Measurements from ENCODE around the gene TUFT1.

The TUFT1 gene

DNA sequence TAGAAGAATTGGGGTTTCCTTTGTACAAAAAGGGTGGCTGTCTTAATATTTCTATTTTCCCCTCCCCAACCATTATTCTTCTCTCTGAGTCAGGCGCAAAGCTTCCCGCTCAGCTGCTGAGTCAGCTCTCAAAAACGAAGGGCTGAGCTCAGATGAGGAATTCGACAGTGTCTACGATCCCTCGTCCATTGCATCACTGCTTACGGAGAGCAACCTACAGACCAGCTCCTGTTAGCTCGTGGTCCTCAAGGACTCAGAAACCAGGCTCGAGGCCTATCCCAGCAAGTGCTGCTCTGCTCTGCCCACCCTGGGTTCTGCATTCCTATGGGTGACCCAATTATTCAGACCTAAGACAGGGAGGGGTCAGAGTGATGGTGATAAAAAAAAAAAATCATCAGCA is 3.0 kb upstream of the TUFT1 start:
- Histone ChIP-seq H3K36me3 (ENCODE audit: control insufficient read depth in 2 of 2, insufficient read depth in 1 of 2, low read length in 2 of 2) (peaks cover 0 to 47% of the 10 kb centered on the region in 2 experiments; a peak in 1 of 3 replicates), H3K4me1 (ENCODE audit: control insufficient read depth, insufficient read depth, low read length) (peaks cover 7% of the 10 kb centered on the region; the same call in 1 of the 2 replicates), H3K4me3 (ENCODE audit: low read depth, low read length) (no peak overlapping the region), H3K27ac (ENCODE audit: extremely low read depth, low read depth, low read length) (no peak overlapping the region), H3K9me3 (ENCODE audit: control insufficient read depth, insufficient read depth, low read depth, low read length) (no peaks in the 10 kb centered on the region)
- CTCF ChIA-PET: interaction anchor here (0.5 to 1.4 kb wide), 6 partner anchors 21 to 466 kb away, joined by 3 to 8 read pairs (median 4); no protein-coding TSS in a partner anchor
- TF ChIP-seq OSR2 (tag by site-specific recombination; IDR thresholded peaks at IDR 0.05) (no peak), ZNF174 (tag by site-specific recombination; IDR thresholded peaks at IDR 0.05) (no peak), ZNF626 (tag by site-specific recombination; IDR thresholded peaks at IDR 0.05) (no peak), ZNF473 (tag by site-specific recombination; IDR thresholded peaks at IDR 0.05) (no peak)
- POLR2A ChIA-PET: interaction anchor here (1.1 kb wide), 1 partner anchor 26 kb away, joined by 4 read pairs; the partner anchor contains the start of gene CGN

DNA sequence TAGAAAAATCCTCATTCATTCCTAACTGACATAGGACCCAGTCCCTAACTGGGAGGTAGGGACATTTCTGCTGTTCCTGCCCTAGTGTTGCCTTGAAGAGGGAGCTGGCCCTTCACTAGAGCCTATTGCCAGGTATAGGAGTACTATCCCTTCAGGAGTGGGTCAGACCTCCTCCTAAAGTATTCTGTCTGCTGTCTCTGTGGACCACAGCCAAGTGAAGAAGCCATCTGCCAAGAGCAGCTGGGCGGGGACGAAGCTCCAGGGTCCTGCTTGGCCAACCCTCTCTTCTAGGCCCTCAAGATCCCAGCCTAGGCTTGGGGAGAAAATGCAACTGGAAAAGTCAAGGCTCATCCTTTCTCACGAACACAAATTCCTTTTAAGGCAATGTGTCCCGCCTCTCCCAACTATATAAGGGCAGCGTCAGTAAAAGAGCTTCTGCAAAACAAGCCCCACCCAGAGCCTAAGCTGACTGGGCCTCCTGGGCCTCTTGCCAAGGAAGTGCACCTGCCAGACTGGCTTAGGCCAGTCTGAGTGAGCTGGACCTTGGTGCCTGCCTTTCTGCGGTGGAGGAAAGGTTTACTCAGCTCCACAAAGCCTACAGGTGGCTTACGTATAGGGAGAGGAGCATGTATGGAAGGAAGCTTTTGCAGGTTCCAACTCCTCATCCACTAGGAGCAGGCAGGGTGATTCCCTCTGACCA is 638 bp upstream of the TUFT1 start:
- Histone ChIP-seq H3K4me3 (ENCODE audit: low read depth, low read length) (peak overlapping the region; percentile 84), H3K4me1 (ENCODE audit: control insufficient read depth, insufficient read depth, low read length) (peaks cover 12% of the 10 kb centered on the region; the same call in 1 of the 2 replicates), H3K27ac (ENCODE audit: extremely low read depth, low read depth, low read length) (peak overlapping the region; percentile 74), H3K36me3 (ENCODE audit: control insufficient read depth in 2 of 2, insufficient read depth in 1 of 2, low read length in 2 of 2) (peaks cover 0 to 36% of the 10 kb centered on the region in 2 experiments; a peak in 1 of 3 replicates), H3K9me3 (ENCODE audit: control insufficient read depth, insufficient read depth, low read depth, low read length) (no peaks in the 10 kb centered on the region)
- ChIA-PET POLR2A (interaction anchor here (0.5 to 3.0 kb wide), 44 partner anchors 10 to 570 kb away, joined by 3 to 53 read pairs (median 5); partner anchors contain the start of genes CELF3, CGN, MRPL9 and PI4KB), CTCF (interaction anchor here (0.5 to 4.1 kb wide), 7 partner anchors 16 to 519 kb away, joined by 3 to 20 read pairs (median 3); no protein-coding TSS in a partner anchor)
- TF ChIP-seq PRDM1 (tag by site-specific recombination; IDR thresholded peaks at IDR 0.05) (peak; percentile 60; the same call in 1 of the 2 replicates), TRIM28 (IDR thresholded peaks at IDR 0.05; ENCODE audit: borderline replicate concordance, low read length) (peak; percentile 83; the same call in 1 of the 2 replicates), ZNF747 (tag by site-specific recombination; IDR thresholded peaks at IDR 0.05) (no peak), ZNF133 (tag by site-specific recombination; IDR thresholded peaks at IDR 0.05) (no peak), GLI2 (tag by site-specific recombination; IDR thresholded peaks at IDR 0.05; ENCODE audit: borderline replicate concordance, low read depth) (no peak), SP3 (tag by site-specific recombination; IDR thresholded peaks at IDR 0.05) (no peak), KLF7 (tag by site-specific recombination; IDR thresholded peaks at IDR 0.05; ENCODE audit: borderline replicate concordance) (peak; percentile 9; the same call in 1 of the 2 replicates), SCRT2 (tag by site-specific recombination; IDR thresholded peaks at IDR 0.05) (peak; percentile 98), ZNF324 (tag by site-specific recombination; IDR thresholded peaks at IDR 0.05) (peak; percentile 40; the same call in 1 of the 2 replicates), ZBTB48 (tag by site-specific recombination; IDR thresholded peaks at IDR 0.05) (peak; percentile 86), ZBTB20 (tag by site-specific recombination; IDR thresholded peaks at IDR 0.05) (peak; percentile 36; the same call in 1 of the 2 replicates), OSR2 (tag by site-specific recombination; IDR thresholded peaks at IDR 0.05) (peak; percentile 61), ZNF311 (tag by site-specific recombination; IDR thresholded peaks at IDR 0.05; ENCODE audit: borderline replicate concordance) (no peak), ZNF266 (tag by site-specific recombination; IDR thresholded peaks at IDR 0.05; ENCODE audit: low read depth) (no peak), HOXD13 (CRISPR knock-in tag; IDR thresholded peaks at IDR 0.05; ENCODE audit: borderline replicate concordance) (no peak), GLI4 (tag by site-specific recombination; IDR thresholded peaks at IDR 0.05) (no peak), ZNF843 (tag by site-specific recombination; IDR thresholded peaks at IDR 0.05) (no peak), SCRT1 (tag by site-specific recombination; IDR thresholded peaks at IDR 0.05; ENCODE audit: borderline replicate concordance) (peak; percentile 81)
- TF ChIP-seq, protein P1, sequence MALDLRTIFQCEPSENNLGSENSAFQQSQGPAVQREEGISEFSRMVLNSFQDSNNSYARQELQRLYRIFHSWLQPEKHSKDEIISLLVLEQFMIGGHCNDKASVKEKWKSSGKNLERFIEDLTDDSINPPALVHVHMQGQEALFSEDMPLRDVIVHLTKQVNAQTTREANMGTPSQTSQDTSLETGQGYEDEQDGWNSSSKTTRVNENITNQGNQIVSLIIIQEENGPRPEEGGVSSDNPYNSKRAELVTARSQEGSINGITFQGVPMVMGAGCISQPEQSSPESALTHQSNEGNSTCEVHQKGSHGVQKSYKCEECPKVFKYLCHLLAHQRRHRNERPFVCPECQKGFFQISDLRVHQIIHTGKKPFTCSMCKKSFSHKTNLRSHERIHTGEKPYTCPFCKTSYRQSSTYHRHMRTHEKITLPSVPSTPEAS (tag by site-specific recombination; IDR thresholded peaks at IDR 0.05): no peak
- TF ChIP-seq, protein P2, sequence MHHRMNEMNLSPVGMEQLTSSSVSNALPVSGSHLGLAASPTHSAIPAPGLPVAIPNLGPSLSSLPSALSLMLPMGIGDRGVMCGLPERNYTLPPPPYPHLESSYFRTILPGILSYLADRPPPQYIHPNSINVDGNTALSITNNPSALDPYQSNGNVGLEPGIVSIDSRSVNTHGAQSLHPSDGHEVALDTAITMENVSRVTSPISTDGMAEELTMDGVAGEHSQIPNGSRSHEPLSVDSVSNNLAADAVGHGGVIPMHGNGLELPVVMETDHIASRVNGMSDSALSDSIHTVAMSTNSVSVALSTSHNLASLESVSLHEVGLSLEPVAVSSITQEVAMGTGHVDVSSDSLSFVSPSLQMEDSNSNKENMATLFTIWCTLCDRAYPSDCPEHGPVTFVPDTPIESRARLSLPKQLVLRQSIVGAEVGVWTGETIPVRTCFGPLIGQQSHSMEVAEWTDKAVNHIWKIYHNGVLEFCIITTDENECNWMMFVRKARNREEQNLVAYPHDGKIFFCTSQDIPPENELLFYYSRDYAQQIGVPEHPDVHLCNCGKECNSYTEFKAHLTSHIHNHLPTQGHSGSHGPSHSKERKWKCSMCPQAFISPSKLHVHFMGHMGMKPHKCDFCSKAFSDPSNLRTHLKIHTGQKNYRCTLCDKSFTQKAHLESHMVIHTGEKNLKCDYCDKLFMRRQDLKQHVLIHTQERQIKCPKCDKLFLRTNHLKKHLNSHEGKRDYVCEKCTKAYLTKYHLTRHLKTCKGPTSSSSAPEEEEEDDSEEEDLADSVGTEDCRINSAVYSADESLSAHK (tag by site-specific recombination; IDR thresholded peaks at IDR 0.05): no peak
- TF ChIP-seq, protein P3, sequence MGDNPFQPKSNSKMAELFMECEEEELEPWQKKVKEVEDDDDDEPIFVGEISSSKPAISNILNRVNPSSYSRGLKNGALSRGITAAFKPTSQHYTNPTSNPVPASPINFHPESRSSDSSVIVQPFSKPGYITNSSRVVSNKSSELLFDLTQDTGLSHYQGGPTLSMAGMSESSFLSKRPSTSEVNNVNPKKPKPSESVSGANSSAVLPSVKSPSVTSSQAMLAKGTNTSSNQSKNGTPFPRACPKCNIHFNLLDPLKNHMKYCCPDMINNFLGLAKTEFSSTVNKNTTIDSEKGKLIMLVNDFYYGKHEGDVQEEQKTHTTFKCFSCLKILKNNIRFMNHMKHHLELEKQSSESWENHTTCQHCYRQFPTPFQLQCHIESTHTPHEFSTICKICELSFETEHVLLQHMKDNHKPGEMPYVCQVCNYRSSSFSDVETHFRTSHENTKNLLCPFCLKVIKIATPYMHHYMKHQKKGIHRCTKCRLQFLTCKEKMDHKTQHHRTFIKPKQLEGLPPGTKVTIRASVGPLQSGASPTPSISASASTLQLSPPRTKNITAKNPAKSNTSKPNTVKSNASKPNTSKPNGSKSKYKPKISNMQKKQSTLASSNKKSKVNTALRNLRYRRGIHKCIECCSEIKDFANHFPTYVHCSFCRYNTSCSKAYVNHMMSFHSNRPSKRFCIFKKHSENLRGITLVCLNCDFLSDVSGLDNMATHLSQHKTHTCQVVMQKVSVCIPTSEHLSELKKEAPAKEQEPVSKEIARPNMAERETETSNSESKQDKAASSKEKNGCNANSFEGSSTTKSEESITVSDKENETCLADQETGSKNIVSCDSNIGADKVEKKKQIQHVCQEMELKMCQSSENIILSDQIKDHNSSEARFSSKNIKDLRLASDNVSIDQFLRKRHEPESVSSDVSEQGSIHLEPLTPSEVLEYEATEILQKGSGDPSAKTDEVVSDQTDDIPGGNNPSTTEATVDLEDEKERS (tag by site-specific recombination; IDR thresholded peaks at IDR 0.05): no peak
- TF ChIP-seq, protein P4, sequence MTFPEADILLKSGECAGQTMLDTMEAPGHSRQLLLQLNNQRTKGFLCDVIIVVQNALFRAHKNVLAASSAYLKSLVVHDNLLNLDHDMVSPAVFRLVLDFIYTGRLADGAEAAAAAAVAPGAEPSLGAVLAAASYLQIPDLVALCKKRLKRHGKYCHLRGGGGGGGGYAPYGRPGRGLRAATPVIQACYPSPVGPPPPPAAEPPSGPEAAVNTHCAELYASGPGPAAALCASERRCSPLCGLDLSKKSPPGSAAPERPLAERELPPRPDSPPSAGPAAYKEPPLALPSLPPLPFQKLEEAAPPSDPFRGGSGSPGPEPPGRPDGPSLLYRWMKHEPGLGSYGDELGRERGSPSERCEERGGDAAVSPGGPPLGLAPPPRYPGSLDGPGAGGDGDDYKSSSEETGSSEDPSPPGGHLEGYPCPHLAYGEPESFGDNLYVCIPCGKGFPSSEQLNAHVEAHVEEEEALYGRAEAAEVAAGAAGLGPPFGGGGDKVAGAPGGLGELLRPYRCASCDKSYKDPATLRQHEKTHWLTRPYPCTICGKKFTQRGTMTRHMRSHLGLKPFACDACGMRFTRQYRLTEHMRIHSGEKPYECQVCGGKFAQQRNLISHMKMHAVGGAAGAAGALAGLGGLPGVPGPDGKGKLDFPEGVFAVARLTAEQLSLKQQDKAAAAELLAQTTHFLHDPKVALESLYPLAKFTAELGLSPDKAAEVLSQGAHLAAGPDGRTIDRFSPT (tag by site-specific recombination; IDR thresholded peaks at IDR 0.05): peak; percentile 52; the same call in 1 of the 2 replicates
